OCI-LY7 (cell line): Measurements from ENCODE around the gene ARHGAP24. TPM values are rescaled to one million over a fixed set of nuclear protein-coding genes. Genes with fewer than 3 reads are reported as not detected.

Source experiments
- Bru-seq: library from RNA; stranded (reverse); fragments of 400-500 nt; gene quantifications from one replicate; lab custom pipeline; 2021; lab: Mats Ljungman, UMichigan
- BruChase-seq, 2 experiments: library from RNA; stranded (reverse); fragments of 400-500 nt; gene quantifications; one replicate each; lab custom pipeline; 2021; lab: Mats Ljungman, UMichigan
- BruUV-seq: library from RNA; stranded (reverse); fragments of 400-500 nt; replicated peaks from 2 replicates; lab custom pipeline; 2021; lab: Mats Ljungman, UMichigan
- CTCF ChIA-PET: fragments of 300-600 bp; sonication (Branson Sonifier 250); formaldehyde crosslinking; loops from one replicate; lab custom pipeline; 2022; ENCODE audit warnings: antibody characterized with exemption; ENCODE audit not compliant: unreplicated experiment; lab: Charles Lee
- POLR2A ChIA-PET: fragments of 300-600 bp; sonication (Branson Sonifier 250); formaldehyde crosslinking; loops from one replicate; lab custom pipeline; 2022; ENCODE audit warnings: antibody characterized with exemption; lab: Charles Lee
- DNase-seq: peaks from one replicate; pipeline ENCODE4 v3.0.0-alpha.2; 2015; ENCODE audit warnings: low spot score
- H2AFZ ChIP-seq: fragments of 200-600 bp; sonication (generic), shearing (Covaris generic); 2 replicates; pipeline ENCODE4 v1.6.1; 2014; ENCODE audit warnings: mild to moderate bottlenecking, antibody characterized with exemption, low read length, moderate library complexity
- H3K27ac ChIP-seq: fragments of 200-600 bp; sonication (generic); 2 replicates; pipeline ENCODE4 v1.5.1; 2014; ENCODE audit warnings: mixed run types, low read depth, mild to moderate bottlenecking, moderate library complexity, low read length, inconsistent platforms; ENCODE audit not compliant: poor library complexity, severe bottlenecking
- H3K36me3 ChIP-seq: fragments of 200-600 bp; sonication (generic); 2 replicates; pipeline ENCODE4 v1.6.1; 2014; ENCODE audit warnings: mild to moderate bottlenecking, antibody characterized with exemption, low read length, moderate library complexity, mixed read lengths; ENCODE audit not compliant: insufficient read depth
- H3K4me1 ChIP-seq: fragments of 200-600 bp; sonication (generic); 2 replicates; pipeline ENCODE4 v1.5.1; 2014; ENCODE audit warnings: mild to moderate bottlenecking, low read length; ENCODE audit not compliant: insufficient read depth, poor library complexity, severe bottlenecking
- H3K4me2 ChIP-seq: fragments of 200-600 bp; sonication (generic); 2 replicates; pipeline ENCODE4 v1.6.1; 2014; ENCODE audit warnings: mild to moderate bottlenecking, low read length
- H3K4me3 ChIP-seq: fragments of 200-600 bp; sonication (generic); 2 replicates; pipeline ENCODE4 v1.5.1; 2014; ENCODE audit warnings: mild to moderate bottlenecking, low read depth, low read length; ENCODE audit not compliant: poor library complexity, severe bottlenecking
- H3K79me2 ChIP-seq: fragments of 200-600 bp; sonication (generic); 2 replicates; pipeline ENCODE4 v1.6.1; 2016; ENCODE audit warnings: low read depth, mild to moderate bottlenecking, low read length, moderate library complexity, mixed read lengths; ENCODE audit not compliant: insufficient read depth
- H3K9me2 ChIP-seq: fragments of 200-600 bp; sonication (generic); 2 replicates; pipeline ENCODE4 v1.6.1; 2016; ENCODE audit warnings: mild to moderate bottlenecking, low read length, mixed read lengths; ENCODE audit not compliant: insufficient read depth
- H3K9me3 ChIP-seq: fragments of 200-600 bp; sonication (generic); 2 replicates; pipeline ENCODE4 v1.6.1; 2014; ENCODE audit warnings: mild to moderate bottlenecking, mixed run types, low read length, mixed read lengths
- H4K20me1 ChIP-seq: fragments of 200-600 bp; sonication (generic); 2 replicates; pipeline ENCODE4 v1.6.1; 2014; ENCODE audit warnings: mild to moderate bottlenecking, antibody characterized with exemption, low read length, moderate library complexity, mixed read lengths; ENCODE audit not compliant: insufficient read depth
- CTCF ChIP-seq: fragments of 200-600 bp; sonication (generic); conservative IDR thresholded peaks from 2 replicates; pipeline ENCODE4 v1.5.1; 2014; ENCODE audit warnings: mild to moderate bottlenecking, antibody characterized with exemption, low read length, moderate library complexity, mixed read lengths
- EZH2phosphoT487 ChIP-seq: fragments of 200-600 bp; sonication (generic); IDR thresholded peaks from 2 replicates; pipeline ENCODE4 v1.6.1; 2018; ENCODE audit warnings: low read depth, borderline replicate concordance, mild to moderate bottlenecking, mixed run types, antibody characterized with exemption, low read length, moderate library complexity, mixed read lengths
- intact Hi-C: fragments of 100-400 bp; cut with micrococcal nuclease; formaldehyde crosslinking; loops from one replicate; pipeline ENCODE4 v1.10.0; 2022; ENCODE audit not compliant: unreplicated experiment
- long read RNA-seq: library from polyadenylated mRNA; stranded (forward); transcript quantifications from one replicate; pipeline ENCODE4 v2.0.0, GENCODE V29; 2022
- total RNA-seq, 2 experiments: library from RNA; depleted of rRNA in 1 of 2; stranded (reverse); fragments of >200 nt in 1 of 2; shearing (Covaris generic) in 1 of 2; gene quantifications; 2 replicates each; pipeline ENCODE4 v1.2.3, GENCODE V29; 2014 to 2022

Gene ARHGAP24
- 0.75 and 0.88 TPM in 2 replicates for total RNA-seq (2014; rRNA removed; shearing (Covaris generic))
- 4.3 and 4.4 TPM in 2 replicates for total RNA-seq (2022)
- Bru-seq, nascent RNA: percentile 42 among the genes with signal in this experiment
- percentile 35 among the genes with signal in this experiment for BruChase-seq, experiment 1, labeled RNA remaining after a 6-hour chase
- percentile 40 among the genes with signal in this experiment for BruChase-seq, experiment 2, labeled RNA remaining after a 2-hour chase
- long read RNA-seq, partial matches to known transcripts: 1 of 3 reads
- long read RNA-seq, other reads (novel, unspliced or antisense): 1 of 3 reads

GRCh38 chr4:85474818-85475630 lies at the start of gene ARHGAP24:
ARHGAP24 (plus strand) TSS chr4:85475150.
- Histone ChIP-seq H3K79me2 (no peaks in the 10 kb centered on the region), H3K4me2 (peak within 1 kb of the TSS; percentile 66), H3K9me3 (no peaks in the 10 kb centered on the region), H3K9me2 (no peaks in the 10 kb centered on the region), H2AFZ (no peak within 1 kb of the TSS), H3K4me1 (no peaks in the 10 kb centered on the region), H3K36me3 (no peaks in the 10 kb centered on the region), H3K4me3 (peak within 1 kb of the TSS; percentile 60), H4K20me1 (no peaks in the 10 kb centered on the region), H3K27ac (no peak within 1 kb of the TSS)
- intact Hi-C loops: loop anchor here (1.0 to 5.0 kb wide), 4 partner anchors 26 to 274 kb away; no protein-coding TSS in a partner anchor
- BruUV-seq: no TSS peak
- DNase-seq: peak; percentile 32
- TF ChIP-seq CTCF (no peak), EZH2phosphoT487 (0 out of 2 replicates have a peak, but pooled peaks have one; percentile 76)
- ChIA-PET CTCF (interaction anchor here (1.8 to 1.9 kb wide), 2 partner anchors 15 to 26 kb away, joined by 4 to 7 read pairs; no protein-coding TSS in a partner anchor), POLR2A (interaction anchor here (0.6 to 3.9 kb wide), 16 partner anchors 9 to 274 kb away, joined by 3 to 18 read pairs (median 4); no protein-coding TSS in a partner anchor)

GRCh38 chr4:85426366-85426765 lies 48.6 kb upstream of the ARHGAP24 start:
- Histone ChIP-seq H3K4me1 (no peaks in the 10 kb centered on the region), H3K79me2 (no peaks in the 10 kb centered on the region), H3K36me3 (no peaks in the 10 kb centered on the region), H2AFZ (no peak overlapping the region), H3K9me3 (no peaks in the 10 kb centered on the region), H3K4me2 (no peak overlapping the region), H3K9me2 (no peaks in the 10 kb centered on the region), H3K4me3 (no peak overlapping the region), H3K27ac (no peak overlapping the region), H4K20me1 (no peaks in the 10 kb centered on the region)
- TF ChIP-seq EZH2phosphoT487 (no peak), CTCF (no peak)
- ChIA-PET CTCF (no interaction called here), POLR2A (interaction anchor here (0.8 kb wide), 1 partner anchor 14 kb away, joined by 3 read pairs; no protein-coding TSS in a partner anchor)
- intact Hi-C loops: no loop called here
- no peak for DNase-seq
- BruUV-seq: no TSS peak
